A673 (cell line): ENCODE measurements around the gene ANO4. TPM values are rescaled to one million over a fixed set of nuclear protein-coding genes. Genes with fewer than 3 reads are reported as not detected.

ENCODE experiments used
- BruUV-seq: library from RNA; stranded (reverse); fragments of 400-500 nt; replicated peaks from 2 replicates; lab custom pipeline; 2021; lab: Mats Ljungman, UMichigan
- CTCF ChIA-PET: fragments of 300-600 bp; sonication (Branson Sonifier 250); formaldehyde crosslinking; loops from one replicate; lab custom pipeline; 2022; ENCODE audit warnings: antibody characterized with exemption; lab: Charles Lee
- POLR2A ChIA-PET: fragments of 300-600 bp; sonication (Branson Sonifier 250); formaldehyde crosslinking; loops from one replicate; lab custom pipeline; 2022; ENCODE audit warnings: antibody characterized with exemption; ENCODE audit not compliant: low non-redundant PET; lab: Charles Lee
- DNase-seq: peaks from one replicate; pipeline ENCODE4 v3.0.0-alpha.2; 2015; ENCODE audit warnings: low spot score
- H3K27ac ChIP-seq: fragments of 200-600 bp; sonication (generic); 2 replicates; pipeline ENCODE4 v1.5.1; 2016; ENCODE audit warnings: mixed run types, low read depth, mild to moderate bottlenecking, mixed read lengths, antibody characterized with exemption, low read length; ENCODE audit not compliant: poor library complexity, severe bottlenecking
- H3K27me3 ChIP-seq: fragments of 200-600 bp; sonication (generic); replicated peaks from 2 replicates; pipeline ENCODE4 v1.6.1; 2017; ENCODE audit warnings: mixed run types, low read depth, mild to moderate bottlenecking, mixed read lengths, antibody characterized with exemption, low read length; ENCODE audit not compliant: insufficient read depth, poor library complexity
- H3K36me3 ChIP-seq: fragments of 200-600 bp; sonication (generic); 2 replicates; pipeline ENCODE4 v1.6.1; 2016; ENCODE audit warnings: mixed run types, mild to moderate bottlenecking, mixed read lengths, antibody characterized with exemption, low read length; ENCODE audit not compliant: insufficient read depth, poor library complexity, severe bottlenecking
- H3K4me1 ChIP-seq: fragments of 200-600 bp; sonication (generic); 2 replicates; pipeline ENCODE4 v1.6.1; 2017; ENCODE audit warnings: mixed run types, mild to moderate bottlenecking, mixed read lengths, antibody characterized with exemption, low read length; ENCODE audit not compliant: insufficient read depth, poor library complexity, severe bottlenecking
- H3K4me3 ChIP-seq: fragments of 200-600 bp; sonication (generic); 2 replicates; pipeline ENCODE4 v1.5.1; 2016; ENCODE audit warnings: low read depth, mixed run types, mild to moderate bottlenecking, mixed read lengths, low read length; ENCODE audit not compliant: poor library complexity, severe bottlenecking
- H3K9me3 ChIP-seq: fragments of 200-600 bp; sonication (generic); 2 replicates; pipeline ENCODE4 v1.6.1; 2016; ENCODE audit warnings: mixed run types, low read depth, mild to moderate bottlenecking, mixed read lengths, antibody characterized with exemption, low read length; ENCODE audit not compliant: poor library complexity, severe bottlenecking
- CTCF ChIP-seq: fragments of 300-800, 200-600 bp; sonication (generic); conservative IDR thresholded peaks from 2 replicates; pipeline ENCODE4 v1.5.1; 2017; ENCODE audit warnings: low read depth, mild to moderate bottlenecking, antibody characterized with exemption, low read length, moderate library complexity, mixed read lengths
- EZH2 ChIP-seq: fragments of 200-600 bp; sonication (generic); IDR thresholded peaks from 2 replicates; pipeline ENCODE4 v1.6.1; 2017; ENCODE audit warnings: borderline replicate concordance, low read depth, mild to moderate bottlenecking, mixed read lengths, antibody characterized with exemption, low read length; ENCODE audit not compliant: poor library complexity, severe bottlenecking
- intact Hi-C: fragments of 100-400 bp; cut with micrococcal nuclease; formaldehyde crosslinking; loops from one replicate; pipeline ENCODE4 v1.10.0; 2022; ENCODE audit not compliant: unreplicated experiment
- total RNA-seq: library from RNA; stranded (reverse); gene quantifications from 2 replicates; pipeline ENCODE4 v1.2.3, GENCODE V29; 2021

Gene ANO4
- total RNA-seq, 1 experiment from 2014 or later: 9.3 TPM

GRCh38 chr12:100789146-100789545, 5.4 kb upstream of the ANO4 start:
- TF ChIP-seq CTCF: no peak
- intact Hi-C loops: no loop called here
- Histone ChIP-seq H3K36me3 (no peaks in the 10 kb centered on the region), H3K4me3 (no peak overlapping the region), H3K9me3 (no peaks in the 10 kb centered on the region), H3K27me3 (no peaks in the 10 kb centered on the region), H3K4me1 (peaks cover 2% of the 10 kb centered on the region), H3K27ac (no peak overlapping the region)
- ChIA-PET POLR2A (no interaction called here), CTCF (no interaction called here)
- DNase-seq: no peak
- no TSS peak for BruUV-seq

GRCh38 chr12:100789975-100790374, 4.6 kb upstream of the ANO4 start:
- TF ChIP-seq EZH2: no peak
- TF ChIP-seq CTCF: no peak
- intact Hi-C loops: no loop called here
- no peaks in the 10 kb centered on the region for H3K9me3 ChIP-seq
- BruUV-seq: no TSS peak
- DNase-seq: no peak
- peaks cover 5% of the 10 kb centered on the region for H3K4me1 ChIP-seq
- CTCF ChIA-PET: no interaction called here
- H3K36me3 ChIP-seq: no peaks in the 10 kb centered on the region
- H3K4me3 ChIP-seq: no peak overlapping the region
- H3K27ac ChIP-seq: no peak overlapping the region
- POLR2A ChIA-PET: no interaction called here
- H3K27me3 ChIP-seq: no peaks in the 10 kb centered on the region

- no peak for TF ChIP-seq CTCF
- no peak for TF ChIP-seq EZH2
- no peak overlapping the region for H3K27ac ChIP-seq
- peaks cover 5% of the 10 kb centered on the region for H3K4me1 ChIP-seq
- ChIA-PET POLR2A (no interaction called here), CTCF (no interaction called here)
- no peak overlapping the region for H3K4me3 ChIP-seq
- DNase-seq: no peak
- no TSS peak for BruUV-seq
- intact Hi-C loops: no loop called here
- H3K27me3 ChIP-seq: no peaks in the 10 kb centered on the region
- no peaks in the 10 kb centered on the region for H3K36me3 ChIP-seq
- no peaks in the 10 kb centered on the region for H3K9me3 ChIP-seq
Observed at GRCh38 chr12:100790552-100790951, 4.0 kb upstream of the ANO4 start.
